Chondrocyte (in vitro differentiated cells): Measurements from ENCODE around the gene CLMN. TPM values are rescaled to one million over a fixed set of nuclear protein-coding genes. Genes with fewer than 3 reads are reported as not detected.
A peak's percentile ranks its signal among the peaks of the same experiment; 100 is the strongest.

ENCODE experiments used
- DNase-seq: peaks from one replicate; pipeline ENCODE4 v3.0.0; 2021; ENCODE audit warnings: mixed read lengths, low spot score
- H3K27ac Mint-ChIP-seq: one replicate; pipeline ENCODE4 v1.8.0; 2021; ENCODE audit warnings: mild to moderate bottlenecking, moderate library complexity, mixed read lengths; ENCODE audit not compliant: unreplicated experiment
- H3K27me3 Mint-ChIP-seq: 2 replicates; pipeline ENCODE4 v1.8.0; 2021; ENCODE audit warnings: low read depth, mixed read lengths
- H3K36me3 Mint-ChIP-seq: 2 replicates; pipeline ENCODE4 v1.8.0; 2021; ENCODE audit warnings: low read depth, mixed read lengths
- H3K4me1 Mint-ChIP-seq: 2 replicates; pipeline ENCODE4 v1.8.0; 2021; ENCODE audit warnings: low read depth, mild to moderate bottlenecking, mixed read lengths
- H3K4me3 Mint-ChIP-seq: one replicate; pipeline ENCODE4 v1.8.0; 2021; ENCODE audit warnings: mild to moderate bottlenecking, moderate library complexity, mixed read lengths; ENCODE audit not compliant: unreplicated experiment
- H3K9me3 Mint-ChIP-seq: 2 replicates; pipeline ENCODE4 v1.8.0; 2021; ENCODE audit warnings: low read depth, mixed read lengths
- CTCF ChIP-seq: fragments of 200-600 bp; sonication (generic); IDR thresholded peaks from 2 replicates; pipeline ENCODE4 v1.5.0; 2021; ENCODE audit warnings: antibody characterized with exemption, mild to moderate bottlenecking, moderate library complexity
- total RNA-seq: library from RNA; stranded (reverse); gene quantifications from 3 replicates; pipeline ENCODE4 v1.2.1, GENCODE V29; 2021

CLMN gene
- total RNA-seq, 1 donor from 2014 or later, result 7.3 TPM

GRCh38 chr14:95248432-95248831 lies 71.3 kb downstream of the CLMN start:
- Mint-ChIP-seq H3K4me3 (no peak overlapping the region), H3K27me3 (no peaks in the 10 kb centered on the region), H3K9me3 (no peaks in the 10 kb centered on the region), H3K36me3 (no peaks in the 10 kb centered on the region), H3K4me1 (peaks cover 25% of the 10 kb centered on the region), H3K27ac (peak overlapping the region; percentile 3)
- TF ChIP-seq CTCF, result no peak
- no peak for DNase-seq

GRCh38 chr14:95246870-95247269 lies 72.8 kb downstream of the CLMN start:
- TF ChIP-seq CTCF, result no peak
- Mint-ChIP-seq H3K36me3 (no peaks in the 10 kb centered on the region), H3K27me3 (no peaks in the 10 kb centered on the region), H3K4me3 (no peak overlapping the region), H3K4me1 (peaks cover 25% of the 10 kb centered on the region), H3K9me3 (no peaks in the 10 kb centered on the region), H3K27ac (no peak overlapping the region)
- DNase-seq, result no peak

GRCh38 chr14:95245334-95245733 lies 74.4 kb downstream of the CLMN start:
- no peak for DNase-seq

GRCh38 chr14:95244587-95244986 lies 75.1 kb downstream of the CLMN start:
- Mint-ChIP-seq H3K36me3 (no peaks in the 10 kb centered on the region), H3K4me1 (peaks cover 20% of the 10 kb centered on the region), H3K9me3 (no peaks in the 10 kb centered on the region), H3K4me3 (no peak overlapping the region), H3K27me3 (no peaks in the 10 kb centered on the region), H3K27ac (no peak overlapping the region)
- TF ChIP-seq CTCF, result no peak
- DNase-seq, result no peak

More at GRCh38 chr14:95245334-95245733, 74.4 kb downstream of the CLMN start:
- Mint-ChIP-seq H3K9me3 (no peaks in the 10 kb centered on the region), H3K4me1 (peaks cover 26% of the 10 kb centered on the region), H3K36me3 (no peaks in the 10 kb centered on the region), H3K27ac (no peak overlapping the region), H3K27me3 (no peaks in the 10 kb centered on the region), H3K4me3 (no peak overlapping the region)
- no peak for TF ChIP-seq CTCF

GRCh38 chr14:95242870-95243269 lies 76.8 kb downstream of the CLMN start:
- H3K4me1 Mint-ChIP-seq, result peaks cover 6% of the 10 kb centered on the region
- no peaks in the 10 kb centered on the region for H3K9me3 Mint-ChIP-seq
- DNase-seq, result no peak
- no peak overlapping the region for H3K27ac Mint-ChIP-seq
- H3K36me3 Mint-ChIP-seq, result no peaks in the 10 kb centered on the region
- TF ChIP-seq CTCF, result no peak
- peaks cover 1% of the 10 kb centered on the region for H3K27me3 Mint-ChIP-seq
- no peak overlapping the region for H3K4me3 Mint-ChIP-seq
